ENCODE data around the gene AKAP8L. TPM values are rescaled to one million over a fixed set of nuclear protein-coding genes. Genes with fewer than 3 reads are reported as not detected.
A peak's percentile ranks its signal among the peaks of the same experiment; 100 is the strongest.

The AKAP8L gene
- total RNA-seq, 4 donors from 2014 or later = 33.9 to 90.2 (median 63.4) TPM

- Histone ChIP-seq H3K36me3 (peaks cover 33 to 63% (median 43%) of the 10 kb centered on the region in 3 donors), H3K27ac (peak overlapping the region in 1 of 4 donors; percentile 11), H3K4me1 (peaks cover 16 to 56% (median 46%) of the 10 kb centered on the region in 3 donors), H3K9me3 (no peaks in the 10 kb centered on the region), H3K27me3 (no peaks in the 10 kb centered on the region), H3K4me3 (no peak overlapping the region)
- intact Hi-C loops (cut with DNase I) = loop anchor here (10.0 kb wide), 1 partner anchor 109 kb away; no protein-coding TSS in a partner anchor
- TF ChIP-seq CTCF (IDR thresholded peaks at IDR 0.05) = no peak
- DNase-seq = no peak
- WGBS, 2 donors = 81% methylated on average over 15 of the region's 22 CpGs; no CpG with 5 or more reads in 1 of the 2 donors
Observed at GRCh38 chr19:15373644-15374043, 45.1 kb downstream of the AKAP8L start.

- H3K27ac ChIP-seq = no peak overlapping the region
- peaks cover 11 to 52% (median 44%) of the 10 kb centered on the region in 3 donors for H3K4me1 ChIP-seq
- peaks cover 40 to 70% (median 48%) of the 10 kb centered on the region in 3 donors for H3K36me3 ChIP-seq
- no peak overlapping the region for H3K4me3 ChIP-seq
- TF ChIP-seq POLR2A (IDR thresholded peaks at IDR 0.05) (no peak), CTCF (IDR thresholded peaks at IDR 0.05) (no peak)
- H3K9me3 ChIP-seq = no peaks in the 10 kb centered on the region
- no peak for DNase-seq
- WGBS, 2 donors = 89 to 96% methylated on average over 14 to 15 of the region's 30 CpGs
- no peaks in the 10 kb centered on the region for H3K27me3 ChIP-seq
- intact Hi-C loops (cut with DNase I) = loop anchor here (10.0 kb wide), 1 partner anchor 108 kb away; no protein-coding TSS in a partner anchor
Observed at GRCh38 chr19:15372891-15373301, 45.9 kb downstream of the AKAP8L start.

GRCh38 chr19:15372470-15372869 is 46.3 kb downstream of the AKAP8L start:
- H3K36me3 ChIP-seq = peaks cover 45 to 75% (median 53%) of the 10 kb centered on the region in 3 donors
- H3K4me3 ChIP-seq = no peak overlapping the region
- no peaks in the 10 kb centered on the region for H3K9me3 ChIP-seq
- TF ChIP-seq CTCF (IDR thresholded peaks at IDR 0.05) (no peak), POLR2A (IDR thresholded peaks at IDR 0.05) (no peak)
- no peak overlapping the region for H3K27ac ChIP-seq
- intact Hi-C loops (cut with DNase I) = loop anchor here (10.0 kb wide), 1 partner anchor 108 kb away; no protein-coding TSS in a partner anchor
- DNase-seq = no peak
- peaks cover 7 to 47% (median 40%) of the 10 kb centered on the region in 3 donors for H3K4me1 ChIP-seq
- 90 to 92% methylated on average over 14 of the region's 14 CpGs for WGBS, 2 donors
- no peaks in the 10 kb centered on the region for H3K27me3 ChIP-seq

GRCh38 chr19:15371786-15372380 is 46.9 kb downstream of the AKAP8L start:
- peaks cover 45 to 80% (median 59%) of the 10 kb centered on the region in 3 donors for H3K36me3 ChIP-seq
- WGBS, 2 donors = 87 to 88% methylated on average over 7 to 11 of the region's 17 CpGs
- H3K27me3 ChIP-seq = no peaks in the 10 kb centered on the region
- DNase-seq = no peak
- no peaks in the 10 kb centered on the region for H3K9me3 ChIP-seq
- H3K4me3 ChIP-seq = no peak overlapping the region
- peaks cover 2 to 41% (median 34%) of the 10 kb centered on the region in 3 donors for H3K4me1 ChIP-seq
- intact Hi-C loops (cut with DNase I) = loop anchor here (10.0 kb wide), 1 partner anchor 107 kb away; no protein-coding TSS in a partner anchor
- TF ChIP-seq POLR2A (IDR thresholded peaks at IDR 0.05) (no peak), CTCF (IDR thresholded peaks at IDR 0.05) (no peak)
- H3K27ac ChIP-seq = no peak overlapping the region

- intact Hi-C loops (cut with DNase I) = loop anchor here (10.0 kb wide), 1 partner anchor 106 kb away; no protein-coding TSS in a partner anchor
- 94 to 97% methylated on average over 3 to 6 of the region's 7 CpGs for WGBS, 2 donors
- no peaks in the 10 kb centered on the region for H3K9me3 ChIP-seq
- no peak for TF ChIP-seq CTCF (IDR thresholded peaks at IDR 0.05)
- no peak for TF ChIP-seq POLR2A (IDR thresholded peaks at IDR 0.05)
- DNase-seq = no peak
- H3K27me3 ChIP-seq = no peaks in the 10 kb centered on the region
- H3K4me3 ChIP-seq = no peak overlapping the region
- peaks cover 45 to 88% (median 60%) of the 10 kb centered on the region in 3 donors for H3K36me3 ChIP-seq
- no peak overlapping the region for H3K27ac ChIP-seq
- peaks cover 0 to 34% (median 27%) of the 10 kb centered on the region in 3 donors for H3K4me1 ChIP-seq
Observed at GRCh38 chr19:15371119-15371518, 47.7 kb downstream of the AKAP8L start.

Data from esophagus squamous epithelium (tissue), 5 donors.